Left colon (tissue), 2 donors: ENCODE results near the gene NALCN. TPM values are rescaled to one million over a fixed set of nuclear protein-coding genes. Genes with fewer than 3 reads are reported as not detected.

Experiments used
- ATAC-seq: fragments of 200-7000 bp; cut with Tn5 transposase; one replicate; pipeline ENCODE4 v1.9.1; 2020; ENCODE audit warnings: mild to moderate bottlenecking, moderate library complexity
- DNase-seq, 2 donors: peaks; one replicate each; pipeline ENCODE4 v3.0.0-alpha.2; 2020
- intact Hi-C, 2 donors: fragments of 100-400 bp; cut with DNase I in 1 of 2; cut with micrococcal nuclease in 1 of 2; formaldehyde crosslinking; loops; one replicate each; pipeline versions ENCODE4 v1.11.2 to v1.14.0; 2022; cut with DNase I, micrococcal nuclease
- total RNA-seq, 2 donors: library from RNA; stranded (reverse); fragmentation: NEBNext Ultra II Directional; extraction: Animal tissue kit (Norgen Biotek cat#: 25700); gene quantifications; one replicate each; pipeline ENCODE4 v1.2.1, GENCODE V29; 2021
- donor health status: DM: no; HTN: no; CAD: no.
- donor health status: DM: yes; HTN: yes; CAD: no.

The NALCN gene
- total RNA-seq, 2 donors from 2014 or later, result 0.03 to 0.17 TPM

GRCh38 chr13:101016475-101016874, 399.8 kb downstream of the NALCN start:
- intact Hi-C loops, result no loop called here
- ATAC-seq (no peak), DNase-seq (no peak)

- ATAC-seq (no peak), DNase-seq (no peak)
- intact Hi-C loops, result no loop called here
These were observed 403.1 kb downstream of the NALCN start for GRCh38 chr13:101013245-101013644.

GRCh38 chr13:101010100-101010499, 406.2 kb downstream of the NALCN start:
- DNase-seq (no peak), ATAC-seq (no peak)

GRCh38 chr13:101007245-101007644, 409.1 kb downstream of the NALCN start:
- ATAC-seq (no peak), DNase-seq (no peak)
- intact Hi-C loops, result no loop called here

More at GRCh38 chr13:101010100-101010499, 406.2 kb downstream of the NALCN start:
- intact Hi-C loops, result no loop called here

Other genes with a start within 250 kb of the NALCN start
- gene ITGBL1, start 36.2 kb upstream of the NALCN start, total RNA-seq, result under 1 TPM; 0.18 to 0.84 TPM